AG04450 (cell line): Measurements from ENCODE around the gene SIGLEC14. TPM values are rescaled to one million over a fixed set of nuclear protein-coding genes. Genes with fewer than 3 reads are reported as not detected.
A peak's percentile ranks its signal among the peaks of the same experiment; 100 is the strongest.
"Not testable (repeated sequence)": the region's sequence is repeated elsewhere in the genome, so short reads cannot be mapped to it uniquely, and the experiment has no call there.

Experiments
- CTCF ChIA-PET: fragments of 300-600, 350-600 bp; formaldehyde crosslinking; extraction: SDS; loops from one replicate; lab custom pipeline; 2022; ENCODE audit warnings: antibody characterized with exemption, inconsistent platforms; lab: Charles Lee
- POLR2A ChIA-PET: fragments of 350-600 bp; formaldehyde crosslinking; extraction: SDS; loops from one replicate; lab custom pipeline; 2021; ENCODE audit warnings: antibody characterized with exemption, inconsistent platforms; lab: Yijun Ruan, JAX
- DNase-seq: peaks from one replicate; pipeline ENCODE4 v3.0.0-alpha.2; 2011; ENCODE audit warnings: low read depth, low spot score
- H3K27ac ChIP-seq: one replicate; pipeline ENCODE4 v1.5.1; 2012; ENCODE audit warnings: low read depth, low read length, control low read depth
- H3K27me3 ChIP-seq: one replicate; pipeline ENCODE4 v1.6.0; 2012; ENCODE audit warnings: low read length; ENCODE audit not compliant: control insufficient read depth, insufficient read depth
- H3K4me3 ChIP-seq: 2 replicates; pipeline ENCODE4 v1.5.1; 2011; ENCODE audit warnings: mild to moderate bottlenecking, low read depth, low read length, control low read depth
- H3K9me3 ChIP-seq: 2 replicates; pipeline ENCODE4 v1.5.1; 2012; ENCODE audit warnings: low read length; ENCODE audit not compliant: control insufficient read depth, insufficient read depth
- polyA plus RNA-seq: library from polyadenylated mRNA; depleted of rRNA; stranded (reverse); fragments of >200 nt; gene quantifications from 2 replicates; pipeline ENCODE4 v1.2.3, GENCODE V29; 2011
- TF ChIP-seq, protein P1 (sequence below): IDR thresholded peaks from 2 replicates; pipeline ENCODE4 v1.5.1; 2011; ENCODE audit warnings: low read depth, low read length, control low read depth, inconsistent platforms

The SIGLEC14 gene
- polyA plus RNA-seq, 1 experiment: not detected

DNA sequence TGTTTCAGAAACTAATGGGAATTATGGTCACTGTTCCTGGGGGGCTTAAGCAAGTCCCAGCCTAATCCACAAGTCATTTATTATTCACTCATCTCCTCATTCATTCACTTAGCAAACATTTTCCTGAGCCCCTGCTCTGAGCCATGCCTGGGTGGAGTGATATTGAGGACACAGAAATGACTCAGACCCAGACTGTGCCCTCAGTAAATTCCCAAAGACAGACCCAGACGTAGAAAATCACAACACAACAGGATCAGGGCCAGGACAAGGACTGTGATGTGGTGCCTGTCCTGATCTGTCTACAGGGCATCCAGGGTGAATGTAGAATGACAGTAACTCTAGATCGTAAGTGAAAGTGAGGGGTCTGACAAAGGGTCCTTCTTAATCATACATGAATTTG lies 39.5 kb upstream of the SIGLEC14 start:
- Histone ChIP-seq H3K27ac (no peak overlapping the region), H3K4me3 (no peak overlapping the region), H3K9me3 (no peaks in the 10 kb centered on the region), H3K27me3 (no peaks in the 10 kb centered on the region)
- CTCF ChIA-PET: no interaction called here
- TF ChIP-seq, protein P1, sequence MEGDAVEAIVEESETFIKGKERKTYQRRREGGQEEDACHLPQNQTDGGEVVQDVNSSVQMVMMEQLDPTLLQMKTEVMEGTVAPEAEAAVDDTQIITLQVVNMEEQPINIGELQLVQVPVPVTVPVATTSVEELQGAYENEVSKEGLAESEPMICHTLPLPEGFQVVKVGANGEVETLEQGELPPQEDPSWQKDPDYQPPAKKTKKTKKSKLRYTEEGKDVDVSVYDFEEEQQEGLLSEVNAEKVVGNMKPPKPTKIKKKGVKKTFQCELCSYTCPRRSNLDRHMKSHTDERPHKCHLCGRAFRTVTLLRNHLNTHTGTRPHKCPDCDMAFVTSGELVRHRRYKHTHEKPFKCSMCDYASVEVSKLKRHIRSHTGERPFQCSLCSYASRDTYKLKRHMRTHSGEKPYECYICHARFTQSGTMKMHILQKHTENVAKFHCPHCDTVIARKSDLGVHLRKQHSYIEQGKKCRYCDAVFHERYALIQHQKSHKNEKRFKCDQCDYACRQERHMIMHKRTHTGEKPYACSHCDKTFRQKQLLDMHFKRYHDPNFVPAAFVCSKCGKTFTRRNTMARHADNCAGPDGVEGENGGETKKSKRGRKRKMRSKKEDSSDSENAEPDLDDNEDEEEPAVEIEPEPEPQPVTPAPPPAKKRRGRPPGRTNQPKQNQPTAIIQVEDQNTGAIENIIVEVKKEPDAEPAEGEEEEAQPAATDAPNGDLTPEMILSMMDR: no peak
- POLR2A ChIA-PET: no interaction called here
- no peak for DNase-seq

GRCh38 chr19:51681286-51681941 lies 34.8 kb upstream of the SIGLEC14 start:
- no peaks in the 10 kb centered on the region for H3K9me3 ChIP-seq
- TF ChIP-seq, protein P1: no peak
- H3K27ac ChIP-seq: no peak overlapping the region
- H3K27me3 ChIP-seq: no peaks in the 10 kb centered on the region
- ChIA-PET POLR2A (no interaction called here), CTCF (interaction anchor here (0.7 to 8.5 kb wide), 4 partner anchors 22 to 96 kb away, joined by 3 to 84 read pairs (median 3); no protein-coding TSS in a partner anchor)
- DNase-seq: no peak
- H3K4me3 ChIP-seq: no peak overlapping the region

GRCh38 chr19:51680474-51680873 lies 33.8 kb upstream of the SIGLEC14 start:
- no peak overlapping the region for H3K27ac ChIP-seq
- DNase-seq: no peak
- POLR2A ChIA-PET: no interaction called here
- no peak overlapping the region for H3K4me3 ChIP-seq
- no peaks in the 10 kb centered on the region for H3K27me3 ChIP-seq
- TF ChIP-seq, protein P1: no peak
- CTCF ChIA-PET: interaction anchor here (0.5 to 8.5 kb wide), 5 partner anchors 11 to 342 kb away, joined by 3 to 84 read pairs (median 3); no protein-coding TSS in a partner anchor
- no peaks in the 10 kb centered on the region for H3K9me3 ChIP-seq

GRCh38 chr19:51676566-51677083 lies 30.0 kb upstream of the SIGLEC14 start:
- ChIA-PET CTCF (interaction anchor here (0.6 to 8.5 kb wide), 4 partner anchors 17 to 101 kb away, joined by 3 to 84 read pairs (median 4); no protein-coding TSS in a partner anchor), POLR2A (no interaction called here)
- no peaks in the 10 kb centered on the region for H3K9me3 ChIP-seq
- H3K27ac ChIP-seq: no peak overlapping the region
- TF ChIP-seq, protein P1: no peak
- DNase-seq: no peak
- no peak overlapping the region for H3K4me3 ChIP-seq
- H3K27me3 ChIP-seq: no peaks in the 10 kb centered on the region

DNA sequence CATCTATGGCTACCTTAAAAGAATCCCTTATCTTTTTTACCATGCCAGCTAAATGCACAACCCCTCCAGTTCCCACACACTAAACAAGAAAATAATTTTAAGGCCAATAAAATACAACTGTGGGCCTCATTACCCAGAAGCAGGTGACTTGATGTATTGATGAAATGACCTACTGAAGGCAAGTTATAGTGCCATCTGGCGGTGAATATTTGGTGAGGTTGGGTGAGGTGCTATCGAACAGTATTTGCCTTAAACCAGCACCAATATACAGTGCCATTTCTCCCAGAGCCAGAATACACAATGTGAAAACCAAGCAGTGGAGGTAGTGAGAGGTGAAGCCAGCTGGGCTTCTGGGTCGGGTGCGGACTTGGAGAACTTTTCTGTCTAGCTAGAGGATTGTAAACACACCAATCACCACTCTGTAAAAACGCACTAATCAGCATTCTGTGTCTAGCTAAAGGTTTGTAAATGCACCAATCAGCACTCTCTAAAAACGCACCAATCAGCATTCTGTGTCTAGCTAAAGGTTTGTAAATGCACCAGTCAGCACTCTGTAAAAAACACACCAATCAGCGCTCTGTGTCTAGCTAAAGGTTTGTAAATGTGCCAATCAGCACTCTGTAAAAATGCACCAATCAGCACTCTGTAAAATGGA lies 29.4 kb upstream of the SIGLEC14 start:
- H3K27ac ChIP-seq, POLR2A ChIA-PET, H3K9me3 ChIP-seq, H3K4me3 ChIP-seq, H3K27me3 ChIP-seq, DNase-seq: not testable (repeated sequence)
- CTCF ChIA-PET: interaction anchor here (2.0 to 8.5 kb wide), 2 partner anchors 17 to 101 kb away, joined by 5 to 84 read pairs; no protein-coding TSS in a partner anchor
- TF ChIP-seq, protein P1: peak; percentile 40
